Gastrocnemius medialis (tissue), 4 donors: ENCODE results near the gene AMH. TPM values are rescaled to one million over a fixed set of nuclear protein-coding genes. Genes with fewer than 3 reads are reported as not detected.

ENCODE experiments used
- ATAC-seq, 2 donors: fragments of 150-250 bp; one replicate each; pipeline ENCODE4 v1.9.1; 2016
- DNase-seq, 2 donors: peaks; one replicate each; pipeline ENCODE4 v3.0.0-alpha.2; 2019
- H3K27ac ChIP-seq, 4 donors: fragments of 200-600 bp; sonication (generic); 1 replicate in 1 of 4; 2 replicates in 3 of 4; pipeline ENCODE4 v1.5.1; 2016 to 2018; ENCODE audit warnings: mild to moderate bottlenecking in 2 of 4, moderate library complexity in 1 of 4
- H3K27me3 ChIP-seq, 3 donors: fragments of 200-600 bp; sonication (generic) in 2 of 3; 1 replicate in 1 of 3; 2 replicates in 2 of 3; pipeline versions ENCODE4 v1.5.1 to v1.6.0; 2016 to 2019; ENCODE audit warnings: mild to moderate bottlenecking in 1 of 3, moderate library complexity in 1 of 3
- H3K36me3 ChIP-seq, 2 donors: fragments of 200-600 bp; sonication (generic) in 1 of 2; one replicate each; pipeline ENCODE4 v1.5.1; 2017 to 2018
- H3K4me1 ChIP-seq, 2 donors: fragments of 200-600 bp; sonication (generic) in 1 of 2; one replicate each; pipeline ENCODE4 v1.5.1; 2016 to 2017; ENCODE audit warnings: mild to moderate bottlenecking in 2 of 2
- H3K4me3 ChIP-seq, 4 donors: fragments of 200-600 bp; sonication (generic) in 3 of 4; 1 replicate in 1 of 4; 2 replicates in 3 of 4; pipeline ENCODE4 v1.5.1; 2016 to 2019; ENCODE audit warnings: mild to moderate bottlenecking in 2 of 4
- H3K9me3 ChIP-seq, 3 donors: fragments of 200-600 bp; sonication (generic) in 2 of 3; 1 replicate in 1 of 3; 2 replicates in 2 of 3; pipeline ENCODE4 v1.5.1; 2016 to 2019
- POLR2A ChIP-seq, 2 donors: fragments of 450-650 bp; IDR thresholded peaks; one replicate each; pipeline ENCODE4 v1.6.1; 2017; ENCODE audit warnings: antibody characterized with exemption in 2 of 2, mild to moderate bottlenecking in 2 of 2, moderate library complexity in 2 of 2
- in situ Hi-C, 4 donors: fragments of 200-750 bp; cut with MboI; loops; one replicate each; pipeline versions ENCODE4 v1.15.0 to v1.8.0; 2017; ENCODE audit warnings: low sequenced_read_pairs in 4 of 4
- intact Hi-C: fragments of 100-400 bp; cut with DNase I; formaldehyde crosslinking; loops from one replicate; pipeline ENCODE4 v1.15.1; 2023; ENCODE audit warnings: low total_unique reads
- total RNA-seq, 4 donors: library from RNA; depleted of rRNA; stranded (reverse); fragments of >200 nt; gene quantifications; one replicate each; pipeline versions ENCODE4 v1.1.0 to v1.2.3, GENCODE V29; 2016
- TF ChIP-seq, protein P1 (sequence below), 5 experiments: fragments of 450-650 bp in 3 of 5; fragments of 200-600 bp in 2 of 5; sonication (generic) in 2 of 5; IDR thresholded peaks in 4 of 5; conservative IDR thresholded peaks in 1 of 5; 1 replicate in 4 of 5; 2 replicates in 1 of 5; pipeline ENCODE4 v1.5.1; 2016 to 2019; ENCODE audit warnings: antibody characterized with exemption in 5 of 5, mild to moderate bottlenecking in 3 of 5, moderate library complexity in 3 of 5

Gene AMH
- total RNA-seq, 4 donors from 2014 or later = 0.80 to 3.9 (median 1.2) TPM

DNA sequence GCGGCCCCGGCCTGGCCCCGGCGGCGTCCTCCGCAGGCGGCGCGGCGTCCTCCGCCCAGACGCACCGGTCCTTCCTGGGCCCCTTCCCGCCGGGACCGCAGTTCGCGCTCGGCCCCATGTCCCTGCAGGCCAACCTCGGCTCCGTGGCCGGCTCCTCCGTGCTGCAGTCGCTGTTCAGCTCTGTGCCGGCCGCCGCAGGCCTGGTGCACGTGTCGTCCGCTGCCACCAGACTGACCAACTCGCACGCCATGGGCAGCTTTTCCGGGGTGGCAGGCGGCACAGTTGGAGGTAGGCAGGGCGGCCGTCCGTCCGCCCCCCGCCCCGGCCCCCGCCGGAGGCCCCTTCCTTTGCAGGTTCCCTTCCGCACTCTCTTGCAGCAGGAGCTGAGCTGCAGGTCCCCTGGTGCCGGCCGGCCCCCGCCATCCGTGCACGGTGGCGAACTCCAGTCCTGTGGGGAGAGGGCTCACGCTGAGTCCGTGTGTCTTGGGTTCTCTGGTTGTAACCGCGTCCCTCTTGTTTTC is 22.2 kb upstream of the AMH start:
- H3K27ac ChIP-seq = no peak overlapping the region
- H3K27me3 ChIP-seq = no peaks in the 10 kb centered on the region
- TF ChIP-seq, protein P1, sequence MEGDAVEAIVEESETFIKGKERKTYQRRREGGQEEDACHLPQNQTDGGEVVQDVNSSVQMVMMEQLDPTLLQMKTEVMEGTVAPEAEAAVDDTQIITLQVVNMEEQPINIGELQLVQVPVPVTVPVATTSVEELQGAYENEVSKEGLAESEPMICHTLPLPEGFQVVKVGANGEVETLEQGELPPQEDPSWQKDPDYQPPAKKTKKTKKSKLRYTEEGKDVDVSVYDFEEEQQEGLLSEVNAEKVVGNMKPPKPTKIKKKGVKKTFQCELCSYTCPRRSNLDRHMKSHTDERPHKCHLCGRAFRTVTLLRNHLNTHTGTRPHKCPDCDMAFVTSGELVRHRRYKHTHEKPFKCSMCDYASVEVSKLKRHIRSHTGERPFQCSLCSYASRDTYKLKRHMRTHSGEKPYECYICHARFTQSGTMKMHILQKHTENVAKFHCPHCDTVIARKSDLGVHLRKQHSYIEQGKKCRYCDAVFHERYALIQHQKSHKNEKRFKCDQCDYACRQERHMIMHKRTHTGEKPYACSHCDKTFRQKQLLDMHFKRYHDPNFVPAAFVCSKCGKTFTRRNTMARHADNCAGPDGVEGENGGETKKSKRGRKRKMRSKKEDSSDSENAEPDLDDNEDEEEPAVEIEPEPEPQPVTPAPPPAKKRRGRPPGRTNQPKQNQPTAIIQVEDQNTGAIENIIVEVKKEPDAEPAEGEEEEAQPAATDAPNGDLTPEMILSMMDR (IDR thresholded peaks at IDR 0.05 in 4 of 5, conservative IDR thresholded peaks at IDR 0.05 in 1 of 5) = no peak
- no peak for TF ChIP-seq POLR2A (IDR thresholded peaks at IDR 0.05)
- H3K9me3 ChIP-seq = no peaks in the 10 kb centered on the region
- peaks cover 0 to 59% of the 10 kb centered on the region in 2 donors for H3K36me3 ChIP-seq
- no peak for ATAC-seq
- DNase-seq = no peak
- no peak overlapping the region for H3K4me3 ChIP-seq
- peaks cover 13 to 28% of the 10 kb centered on the region in 2 donors for H3K4me1 ChIP-seq
- in situ Hi-C loops = no loop called here
- intact Hi-C loops = no loop called here

DNA sequence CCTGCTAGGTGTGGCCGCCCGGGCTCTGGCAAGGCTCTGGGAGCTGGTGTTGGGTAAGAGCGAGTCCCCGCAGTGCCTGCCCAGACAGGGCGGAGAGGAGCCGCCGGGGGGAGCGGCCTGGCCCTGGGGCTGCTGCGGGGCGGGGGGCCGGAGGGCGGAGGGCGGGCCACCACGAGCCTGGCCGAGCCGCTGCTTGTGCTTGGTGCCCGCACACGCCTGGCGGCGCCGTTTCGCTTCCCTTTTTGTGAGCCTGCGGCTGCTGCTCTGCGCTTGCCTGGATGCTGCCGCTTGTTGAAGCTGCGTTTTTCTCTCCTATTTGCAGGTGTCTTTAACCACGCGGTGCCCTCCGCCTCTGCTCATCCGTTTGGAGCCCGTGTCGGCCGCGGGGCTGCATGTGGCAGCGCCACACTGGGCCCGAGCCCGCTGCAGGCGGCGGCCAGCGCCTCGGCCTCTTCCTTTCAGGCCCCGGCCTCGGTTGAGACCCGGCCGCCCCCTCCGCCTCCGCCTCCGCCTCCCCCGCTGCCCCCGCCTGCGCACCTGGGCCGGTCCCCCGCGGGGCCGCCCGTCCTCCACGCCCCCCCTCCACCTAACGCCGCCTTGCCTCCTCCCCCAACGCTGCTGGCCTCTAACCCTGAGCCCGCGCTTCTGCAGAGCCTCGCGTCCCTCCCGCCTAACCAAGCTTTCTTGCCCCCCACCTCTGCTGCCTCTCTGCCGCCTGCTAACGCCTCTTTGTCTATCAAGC is 21.5 kb upstream of the AMH start:
- Histone ChIP-seq H3K4me1 (peaks cover 13 to 30% of the 10 kb centered on the region in 2 donors), H3K36me3 (peaks cover 0 to 56% of the 10 kb centered on the region in 2 donors), H3K4me3 (no peak overlapping the region), H3K27me3 (no peaks in the 10 kb centered on the region), H3K9me3 (no peaks in the 10 kb centered on the region), H3K27ac (no peak overlapping the region)
- TF ChIP-seq POLR2A (IDR thresholded peaks at IDR 0.05) = no peak
- no peak for ATAC-seq
- no peak for DNase-seq
- intact Hi-C loops = no loop called here
- in situ Hi-C loops = no loop called here

- Histone ChIP-seq H3K27ac (peak overlapping the region in 1 of 4 donors; percentile 18), H3K36me3 (peaks cover 0 to 50% of the 10 kb centered on the region in 2 donors), H3K9me3 (no peaks in the 10 kb centered on the region), H3K27me3 (no peaks in the 10 kb centered on the region), H3K4me3 (no peak overlapping the region), H3K4me1 (peaks cover 13 to 30% of the 10 kb centered on the region in 2 donors)
- DNase-seq = no peak
- no peak for TF ChIP-seq POLR2A (IDR thresholded peaks at IDR 0.05)
- TF ChIP-seq, protein P1 (IDR thresholded peaks at IDR 0.05 in 4 of 5, conservative IDR thresholded peaks at IDR 0.05 in 1 of 5) = no peak
- no peak for ATAC-seq
- intact Hi-C loops = no loop called here
- in situ Hi-C loops = no loop called here
Observed at GRCh38 chr19:2228157-2229030, 20.7 kb upstream of the AMH start.

- ATAC-seq = no peak
- TF ChIP-seq, protein P1 (IDR thresholded peaks at IDR 0.05 in 4 of 5, conservative IDR thresholded peaks at IDR 0.05 in 1 of 5) = no peak
- no peak for TF ChIP-seq POLR2A (IDR thresholded peaks at IDR 0.05)
- H3K36me3 ChIP-seq = peaks cover 0 to 47% of the 10 kb centered on the region in 2 donors
- DNase-seq = no peak
- peaks cover 16 to 30% of the 10 kb centered on the region in 2 donors for H3K4me1 ChIP-seq
- H3K4me3 ChIP-seq = no peak overlapping the region
- intact Hi-C loops (no loop called here), in situ Hi-C loops (loop anchor here in 1 of 4 donors (10.0 kb wide), 1 partner anchor 75 kb away; the partner anchor contains the start of gene AP3D1)
- no peaks in the 10 kb centered on the region for H3K27me3 ChIP-seq
- H3K9me3 ChIP-seq = no peaks in the 10 kb centered on the region
- H3K27ac ChIP-seq = peak overlapping the region in 1 of 4 donors; percentile 31
Observed at GRCh38 chr19:2229103-2230032, 19.8 kb upstream of the AMH start.
